Stimulated activated CD4-positive, alpha-beta T cell treated with anti-CD3 and anti-CD28 coated beads, Interleukin-1b, Interleukin-23, amount 100 ng/mL, for 1 hour (primary cell): Measurements from ENCODE around the gene EIPR1.
"Not testable (repeated sequence)": the region's sequence is repeated elsewhere in the genome, so short reads cannot be mapped to it uniquely, and the experiment has no call there.

ENCODE experiments used
- DNase-seq, 2 donors: peaks; one replicate each; pipeline ENCODE4 v3.0.0-alpha.2; 2020; ENCODE audit warnings: low read depth in 2 of 2

EIPR1 gene

DNA sequence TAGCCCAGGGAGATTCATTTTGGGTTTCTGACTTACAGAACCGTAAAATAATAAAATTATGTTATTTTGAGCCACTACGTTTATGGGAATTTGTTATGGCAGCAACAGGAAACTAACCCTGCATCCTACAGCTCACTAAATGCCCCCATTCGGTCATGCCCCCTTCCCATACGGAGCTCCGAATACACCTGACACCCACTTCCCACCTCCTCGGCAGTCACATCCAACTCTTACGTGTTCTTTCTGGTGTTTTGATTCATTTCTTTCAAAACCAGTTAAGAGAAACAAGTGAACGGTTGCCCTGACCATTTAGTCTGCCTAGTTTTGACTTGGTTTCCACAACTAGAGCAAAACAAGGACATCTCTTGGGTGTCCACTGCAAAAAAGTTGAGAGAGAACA is 19.7 kb downstream of the EIPR1 start:
- no peak for DNase-seq

DNA sequence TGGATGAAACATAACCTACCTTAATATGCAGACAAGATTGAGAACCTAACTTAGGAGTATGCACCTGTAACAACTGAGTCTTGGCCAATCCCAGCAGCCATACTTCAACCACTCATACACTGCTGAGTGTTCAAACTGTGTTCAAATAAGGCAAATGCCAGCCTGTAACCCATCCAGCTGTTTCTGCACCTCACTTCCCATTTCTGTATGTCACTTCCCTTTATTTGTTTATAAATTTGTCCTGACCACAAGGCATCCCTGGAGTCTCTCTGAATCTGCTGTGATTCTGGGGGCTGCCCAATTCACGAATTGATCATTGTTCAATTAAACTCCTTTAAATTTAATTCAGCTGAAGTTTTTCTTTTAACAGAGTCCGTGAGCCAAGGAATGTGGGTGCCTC is 20.2 kb downstream of the EIPR1 start:
- not testable (repeated sequence) for DNase-seq

DNA sequence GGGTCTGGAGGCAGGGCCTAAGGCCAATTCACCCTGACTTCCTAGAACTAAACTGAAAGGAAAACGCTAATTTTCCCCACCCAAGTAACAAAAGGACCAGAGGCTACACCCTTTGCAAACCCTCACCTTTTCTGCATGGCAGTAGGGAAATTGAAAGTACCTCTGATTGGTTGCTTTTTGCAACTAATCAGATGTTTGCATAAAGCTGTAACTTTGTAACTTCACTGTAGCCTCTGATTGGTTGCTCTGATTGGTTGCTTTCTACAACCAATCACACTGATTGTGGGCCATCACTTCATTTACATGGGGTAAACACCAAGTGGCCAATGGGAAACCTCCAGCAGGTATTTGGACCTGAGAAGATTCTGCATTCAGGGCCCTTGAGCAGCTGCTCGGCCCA is 20.8 kb downstream of the EIPR1 start:
- no peak for DNase-seq

DNA sequence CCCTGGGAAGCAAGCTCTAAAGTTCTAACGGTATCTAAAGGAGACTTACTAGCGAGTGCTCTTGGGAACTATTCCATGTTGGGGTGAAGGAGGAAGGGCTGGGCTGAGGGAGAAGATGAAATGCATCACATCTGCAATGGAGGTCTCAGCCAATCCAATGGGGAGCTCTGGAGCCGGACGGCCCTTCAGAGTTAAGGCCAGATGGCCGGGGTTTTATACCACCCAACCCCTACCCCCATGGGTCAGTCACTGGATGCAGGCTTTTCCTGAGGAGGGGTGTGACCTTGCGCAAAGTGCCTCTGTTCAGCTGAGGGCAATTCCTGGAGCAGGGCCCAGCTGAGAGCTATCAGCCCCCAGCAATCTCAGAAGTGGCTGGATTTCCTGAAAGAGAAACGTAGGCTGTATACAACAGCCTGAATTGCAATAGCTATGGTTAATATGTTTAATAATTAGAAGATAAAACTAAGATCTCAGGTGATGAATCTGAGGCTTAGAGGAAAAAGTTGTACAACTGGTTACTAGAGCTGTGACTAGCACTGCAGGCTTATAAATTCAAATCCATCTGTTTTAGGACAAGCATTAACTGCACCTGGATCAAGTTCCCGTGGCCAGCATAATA is 21.6 kb downstream of the EIPR1 start:
- no peak for DNase-seq

DNA sequence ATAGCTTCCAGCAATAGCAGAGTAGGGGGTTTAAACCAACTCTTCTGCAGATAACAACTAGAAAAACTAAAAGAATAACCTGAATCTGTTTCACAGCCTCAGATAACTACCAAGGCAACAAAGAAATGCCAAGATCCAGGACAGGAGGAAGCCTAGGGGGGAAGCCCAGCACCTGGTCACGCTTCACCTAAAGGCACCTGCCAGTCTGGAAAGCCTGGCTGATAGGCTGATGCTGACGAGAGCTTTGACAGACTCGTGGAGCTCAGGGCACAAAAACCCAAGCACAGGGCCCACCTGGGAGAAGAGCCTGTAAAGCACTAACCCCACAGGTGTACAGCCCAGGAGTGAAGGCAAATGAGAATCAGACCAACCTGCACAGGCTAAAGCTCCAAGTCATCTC is 22.6 kb downstream of the EIPR1 start:
- no peak for DNase-seq

DNA sequence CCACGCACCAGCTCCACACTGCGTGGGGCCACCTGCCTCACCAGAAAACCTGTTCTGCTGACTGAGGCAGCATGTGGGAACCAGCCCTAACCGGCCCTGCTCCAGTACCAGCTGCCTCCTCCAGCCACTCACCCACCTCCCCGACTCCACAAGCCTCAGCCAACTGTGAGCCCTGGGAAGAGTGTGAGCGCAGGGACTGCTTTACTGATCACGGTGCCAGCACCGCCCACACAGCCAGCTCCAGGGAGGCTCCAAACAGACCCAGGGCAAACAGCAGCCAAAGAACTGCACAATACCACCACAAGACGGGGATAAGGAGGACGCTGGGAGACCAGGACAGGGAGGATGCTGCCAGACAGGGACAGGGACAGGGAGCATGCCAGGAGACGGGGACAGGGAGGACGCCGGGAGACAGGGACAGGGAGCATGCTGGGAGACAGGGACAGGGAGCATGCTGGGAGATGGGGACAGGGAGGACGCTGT is 28.4 kb downstream of the EIPR1 start:
- DNase-seq = no peak

DNA sequence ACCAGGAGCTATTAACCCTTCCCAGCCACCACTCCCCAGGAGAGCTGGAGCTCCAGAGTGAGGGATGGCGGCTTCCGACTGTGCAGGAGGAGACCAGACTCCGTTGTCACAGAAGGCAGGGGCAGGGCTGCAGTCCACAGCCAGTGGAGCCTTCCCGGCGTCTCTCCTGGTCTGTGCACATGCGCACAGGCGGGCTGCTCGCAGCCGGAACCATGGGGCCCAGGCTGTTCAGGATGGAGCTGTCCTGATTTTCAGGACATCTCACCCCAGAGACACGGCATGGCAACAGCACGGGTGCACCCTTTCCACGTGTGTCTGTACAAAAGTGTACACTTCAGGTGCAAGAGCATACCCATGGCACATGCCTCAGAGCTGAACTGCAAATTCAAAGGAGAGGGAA is 28.9 kb downstream of the EIPR1 start:
- DNase-seq = no peak

DNA sequence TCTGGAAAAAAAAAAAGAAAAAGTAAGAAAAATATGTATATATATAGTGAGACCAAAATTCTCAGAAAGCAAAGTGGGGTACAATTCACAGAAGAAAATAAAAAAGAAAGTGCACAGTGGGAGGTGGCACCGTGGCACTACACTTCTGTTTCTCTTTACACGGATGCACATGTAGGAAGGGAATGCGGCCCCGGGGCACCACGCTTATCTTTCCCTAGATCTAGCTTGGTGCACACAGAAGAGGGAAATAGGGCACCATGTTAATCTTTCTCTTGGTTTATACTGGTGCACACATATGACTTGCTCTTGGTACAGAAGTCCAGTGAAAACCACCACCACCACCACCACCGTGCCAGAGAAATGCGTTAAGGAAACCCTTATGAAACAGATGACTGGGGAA is 32.0 kb downstream of the EIPR1 start:
- DNase-seq = no peak

DNA sequence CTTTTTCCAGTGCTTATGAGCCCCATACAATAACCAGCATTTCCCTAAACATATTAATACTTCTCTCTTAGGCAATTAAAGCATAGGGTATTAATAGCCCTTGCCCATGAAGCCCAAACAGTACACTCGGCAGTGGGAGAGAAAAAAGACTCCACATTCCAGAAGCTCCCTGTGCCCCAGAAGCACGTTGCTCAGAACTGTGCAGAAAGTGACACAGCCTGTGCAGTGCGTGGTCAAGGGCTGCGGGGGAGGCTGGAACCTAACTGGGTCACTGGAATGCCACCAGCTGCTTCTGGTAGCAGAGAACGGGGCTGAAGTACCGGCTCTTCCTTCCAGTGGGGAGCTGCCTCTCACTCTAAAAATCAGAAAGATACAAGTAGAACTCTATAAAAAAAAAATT is 32.7 kb downstream of the EIPR1 start:
- no peak for DNase-seq

DNA sequence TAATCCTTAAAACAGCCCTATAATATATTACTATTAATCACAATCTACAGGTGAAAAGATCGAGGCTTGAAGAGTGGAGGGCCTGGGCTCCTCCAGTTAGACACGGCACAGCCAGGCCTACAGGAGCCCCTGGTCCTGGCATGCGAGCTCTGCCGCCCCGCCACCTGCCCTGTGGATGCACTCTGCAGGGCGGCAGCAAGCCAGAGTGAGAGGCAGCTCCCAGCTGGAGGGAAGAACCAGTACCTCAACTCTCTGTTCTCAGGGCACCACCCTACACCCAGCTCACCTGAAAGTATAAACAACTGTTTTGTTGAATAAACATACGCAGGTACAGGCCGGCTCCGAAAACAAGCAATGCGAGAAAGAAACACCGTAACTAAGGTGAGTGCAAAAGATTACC is 34.6 kb downstream of the EIPR1 start:
- DNase-seq = no peak

DNA sequence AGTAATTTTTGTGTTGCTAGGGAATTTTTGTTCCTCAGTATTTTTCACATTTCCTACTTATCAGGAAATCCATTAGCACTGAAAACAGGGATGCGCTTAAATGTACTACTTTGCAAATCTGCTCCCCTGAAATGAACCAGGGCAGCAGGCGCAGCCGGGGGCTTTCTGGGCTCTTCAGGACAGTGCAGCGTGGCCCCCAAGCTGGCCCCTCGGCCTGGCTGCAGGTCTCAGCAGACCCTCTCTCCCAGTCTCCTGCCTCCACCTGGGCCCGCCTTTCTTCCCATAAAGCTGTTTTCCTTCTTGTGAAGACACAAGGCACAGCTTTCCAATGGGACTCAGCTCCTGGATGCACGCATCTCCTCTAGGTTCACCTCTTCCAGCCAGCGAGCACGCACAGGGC is 35.3 kb downstream of the EIPR1 start:
- no peak for DNase-seq

DNA sequence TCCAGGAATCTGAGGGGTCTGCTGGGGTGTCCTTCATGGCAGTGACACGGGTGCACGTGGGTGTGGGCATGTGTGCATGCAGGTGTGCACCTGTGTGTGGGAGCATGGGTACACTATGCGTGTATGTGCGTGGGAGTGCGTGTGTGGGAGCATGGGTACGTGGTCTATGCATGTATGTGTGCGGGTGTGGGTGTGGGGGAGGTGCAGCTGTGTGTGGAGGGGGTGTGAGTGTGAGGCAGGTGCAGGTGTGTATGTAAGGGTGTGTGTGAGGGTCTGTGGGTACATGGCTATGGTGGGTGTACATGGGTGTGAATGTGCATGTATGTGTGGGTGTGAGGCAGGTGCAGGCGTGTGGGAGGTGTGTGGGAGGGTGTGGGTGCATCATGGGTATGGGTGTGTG is 36.3 kb downstream of the EIPR1 start:
- DNase-seq = no peak

DNA sequence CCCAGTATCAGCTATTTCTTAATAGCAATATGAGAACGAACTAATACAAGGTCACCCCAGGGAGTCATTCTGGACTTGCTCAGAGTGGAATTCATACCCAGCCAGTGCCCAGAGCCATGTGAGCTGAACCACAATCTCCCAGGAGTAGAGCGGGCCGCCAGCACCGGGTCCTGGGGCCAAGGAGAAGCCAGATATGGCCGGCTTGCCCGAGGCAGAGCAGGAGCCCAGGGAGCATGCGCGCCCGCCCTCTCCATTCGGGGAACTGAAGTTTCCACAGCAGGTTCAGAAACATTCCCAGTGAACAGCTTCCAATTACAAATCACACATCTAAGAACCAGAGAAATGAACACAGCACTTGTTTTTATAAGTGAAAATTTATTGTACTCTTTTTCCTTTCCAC is 37.5 kb downstream of the EIPR1 start:
- no peak for DNase-seq

DNA sequence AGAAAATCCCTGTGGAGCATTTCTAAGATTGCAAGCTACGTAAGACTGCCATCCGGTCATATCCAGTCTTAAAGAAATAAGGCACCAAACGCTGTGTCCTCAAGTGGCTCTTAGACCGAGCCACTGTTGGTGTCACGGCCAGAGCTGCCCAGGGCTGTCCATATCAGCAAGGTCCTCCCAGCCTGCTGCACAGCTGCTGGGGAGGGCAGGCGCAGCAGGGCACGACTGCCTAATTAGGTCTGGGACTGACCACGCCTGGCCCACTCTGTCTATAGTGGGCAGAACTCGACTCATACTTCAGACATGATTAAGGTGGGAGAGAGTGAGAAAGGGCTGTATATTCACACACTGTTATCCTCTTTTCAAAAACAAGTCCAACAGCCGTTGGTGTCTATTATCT is 39.3 kb downstream of the EIPR1 start:
- DNase-seq = no peak

DNA sequence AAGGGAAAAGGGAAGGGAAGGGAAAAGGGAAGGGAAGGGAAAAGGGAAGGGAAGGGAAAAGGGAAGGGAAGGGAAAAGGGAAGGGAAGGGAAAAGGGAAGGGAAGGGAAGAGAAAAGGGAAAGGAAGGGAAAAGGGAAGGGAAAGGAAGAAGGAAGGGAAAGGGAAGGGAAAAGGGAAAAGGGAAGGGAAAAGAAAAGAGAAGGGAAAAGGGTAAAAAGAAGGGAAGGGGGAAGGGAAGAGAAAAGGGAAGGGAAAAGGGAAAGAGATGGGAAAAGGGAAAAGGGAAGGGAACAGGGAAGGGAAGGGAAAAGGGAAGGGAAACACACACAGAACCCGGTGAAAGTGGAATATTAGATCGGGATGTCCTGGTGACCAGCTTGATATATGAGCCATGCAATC is 40.8 kb downstream of the EIPR1 start:
- no peak for DNase-seq

DNA sequence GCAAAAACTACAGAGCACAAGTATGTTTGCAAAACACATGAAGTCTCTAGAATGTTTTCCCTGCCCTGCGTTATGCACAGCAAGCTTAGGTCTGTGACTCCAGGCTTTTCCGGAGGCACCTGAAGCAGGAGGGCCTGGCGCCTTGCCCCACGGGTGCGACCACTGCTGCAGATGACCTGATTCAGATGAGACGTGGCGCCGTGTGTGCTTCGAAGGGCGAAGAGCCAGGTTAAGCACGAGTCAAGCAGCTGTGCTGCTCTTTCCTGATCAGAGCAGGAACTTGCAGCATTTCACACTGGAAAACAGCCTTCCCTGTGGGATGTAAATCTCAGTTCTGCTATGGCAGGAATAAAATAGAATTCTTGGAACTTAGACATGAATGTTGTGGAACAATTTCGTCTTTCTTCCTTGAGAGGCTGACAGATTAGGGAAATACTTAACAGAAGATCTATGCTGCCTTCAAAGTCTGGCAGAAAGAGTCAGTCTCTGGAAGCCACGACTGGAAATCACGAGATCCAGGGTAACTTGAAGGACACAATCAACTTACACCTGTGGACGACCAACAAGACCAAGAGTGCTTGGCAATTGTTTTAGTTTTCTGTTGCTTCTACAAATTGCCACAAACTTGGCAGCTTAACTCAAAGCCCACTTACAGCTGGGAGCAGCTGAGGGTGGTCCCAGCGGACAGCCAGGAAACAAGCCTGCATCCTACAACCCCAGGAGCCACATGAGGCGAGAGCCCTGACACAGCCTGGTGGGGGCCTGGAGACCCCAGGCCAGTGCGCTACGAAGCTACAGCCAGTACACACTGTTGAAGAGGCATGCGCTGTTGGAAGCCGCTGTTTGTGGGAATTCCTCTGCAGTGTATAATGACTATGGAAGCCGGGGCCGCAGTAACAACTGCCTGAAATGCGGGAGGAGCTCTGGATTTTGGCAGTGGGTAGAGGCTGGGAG is 42.9 kb downstream of the EIPR1 start:
- DNase-seq = no peak

DNA sequence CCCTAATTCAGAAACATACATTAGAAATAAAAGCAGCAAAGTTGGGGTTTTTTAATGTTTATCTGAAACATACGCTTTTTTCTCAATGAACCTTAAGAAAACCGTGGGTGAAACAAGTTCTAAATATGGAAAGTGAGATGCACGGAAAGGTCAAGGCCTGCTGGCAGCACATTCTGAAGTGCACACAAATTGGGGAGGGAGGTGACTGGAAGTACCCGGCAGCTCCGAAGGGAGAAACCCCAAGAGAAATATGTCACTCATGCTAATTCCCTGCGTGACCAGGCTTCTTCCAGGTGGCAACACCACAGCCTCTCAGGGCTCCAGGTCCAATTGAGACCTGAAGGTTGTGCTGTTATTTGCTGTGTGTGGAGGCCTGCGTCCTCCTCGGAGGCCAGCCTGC is 45.5 kb downstream of the EIPR1 start:
- no peak for DNase-seq

DNA sequence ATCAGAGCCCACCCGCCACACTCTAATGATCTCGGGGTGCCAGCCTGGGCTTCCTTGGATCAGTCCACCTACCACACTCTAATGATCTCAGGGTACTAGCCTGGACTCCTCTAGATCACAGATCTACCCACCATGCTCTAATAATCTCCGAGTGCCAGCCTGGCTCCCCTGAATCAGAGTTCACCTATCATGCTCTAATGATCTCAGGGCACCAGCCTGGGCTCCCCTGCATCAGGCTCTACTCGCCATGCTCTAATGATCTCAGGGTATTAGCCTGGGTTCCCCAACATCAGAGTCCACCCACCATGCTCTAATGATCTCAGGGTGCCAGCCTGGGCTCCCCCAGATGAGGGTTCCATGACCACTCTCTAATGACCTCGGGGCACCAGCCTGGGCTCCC is 48.1 kb downstream of the EIPR1 start:
- no peak for DNase-seq

DNA sequence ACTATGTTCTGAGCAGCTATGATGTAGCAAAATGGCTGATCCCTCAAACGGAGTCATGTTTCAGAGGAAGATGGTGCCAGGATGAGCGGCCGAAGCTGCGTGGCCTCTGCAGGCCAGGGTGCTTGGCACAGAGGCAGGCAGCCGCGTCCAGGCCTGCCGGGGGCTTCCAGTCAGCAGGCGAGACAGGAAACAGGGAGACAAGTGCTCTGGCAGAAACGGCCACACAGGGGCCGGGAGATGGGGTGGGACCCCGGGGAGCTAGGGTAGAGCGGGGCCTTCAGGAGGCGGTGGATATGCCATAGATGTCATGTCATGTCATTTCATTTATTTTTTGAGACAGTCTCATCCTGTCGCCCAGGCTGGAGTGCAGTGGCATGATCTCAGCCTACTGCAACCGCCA is 50.7 kb downstream of the EIPR1 start:
- no peak for DNase-seq

DNA sequence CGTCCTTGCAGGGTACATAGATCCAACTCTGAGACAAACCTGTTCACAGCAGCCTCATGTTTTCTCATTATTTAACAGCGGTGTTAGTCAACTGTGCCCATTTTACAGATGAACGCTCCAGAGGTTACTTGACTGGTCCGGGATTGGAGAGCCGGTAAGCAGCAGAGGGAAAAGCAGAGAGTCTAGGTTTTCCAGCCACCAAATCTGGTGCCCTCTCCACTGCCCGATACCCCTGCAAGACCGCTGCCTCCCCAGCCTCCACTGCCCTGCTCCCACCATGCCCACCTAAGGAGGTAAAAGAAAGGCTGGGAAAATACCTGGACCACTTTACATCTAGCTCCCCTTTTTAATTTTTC is 51.5 kb downstream of the EIPR1 start:
- DNase-seq = no peak

DNA sequence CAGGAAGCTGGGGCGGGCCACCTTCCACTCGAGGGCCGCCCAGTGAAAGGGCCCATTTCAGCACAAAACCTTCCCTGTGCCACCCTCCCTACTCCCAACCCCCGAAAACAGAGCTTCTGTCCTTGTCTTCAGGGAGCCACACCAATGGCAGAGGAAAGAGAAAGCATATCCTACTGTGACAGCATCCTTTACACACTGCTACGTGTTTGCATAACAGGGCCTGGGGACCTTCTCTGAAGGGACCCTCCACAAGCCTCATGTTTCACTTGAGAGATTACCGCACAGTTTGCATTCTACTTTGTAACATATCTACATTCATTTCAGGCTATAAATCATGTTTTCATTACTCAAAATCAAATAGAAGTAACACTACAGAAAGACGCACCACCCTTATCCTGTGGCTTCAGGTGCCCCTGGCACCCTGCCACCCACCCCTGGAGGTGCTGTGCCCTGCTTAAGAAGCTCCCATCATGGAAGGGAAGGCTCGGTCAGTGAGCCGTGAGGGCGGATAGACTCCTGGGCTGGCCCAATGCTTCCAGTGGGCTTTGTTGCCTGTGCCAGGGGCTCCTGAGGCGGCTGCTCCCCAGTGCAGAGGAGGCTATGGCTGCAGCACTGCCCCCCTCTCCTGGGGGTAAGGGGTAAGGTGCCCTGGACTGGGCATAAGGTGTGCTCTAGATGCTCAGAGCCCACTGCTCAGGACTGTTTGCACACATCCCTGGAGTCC is 52.0 kb downstream of the EIPR1 start:
- DNase-seq = no peak

DNA sequence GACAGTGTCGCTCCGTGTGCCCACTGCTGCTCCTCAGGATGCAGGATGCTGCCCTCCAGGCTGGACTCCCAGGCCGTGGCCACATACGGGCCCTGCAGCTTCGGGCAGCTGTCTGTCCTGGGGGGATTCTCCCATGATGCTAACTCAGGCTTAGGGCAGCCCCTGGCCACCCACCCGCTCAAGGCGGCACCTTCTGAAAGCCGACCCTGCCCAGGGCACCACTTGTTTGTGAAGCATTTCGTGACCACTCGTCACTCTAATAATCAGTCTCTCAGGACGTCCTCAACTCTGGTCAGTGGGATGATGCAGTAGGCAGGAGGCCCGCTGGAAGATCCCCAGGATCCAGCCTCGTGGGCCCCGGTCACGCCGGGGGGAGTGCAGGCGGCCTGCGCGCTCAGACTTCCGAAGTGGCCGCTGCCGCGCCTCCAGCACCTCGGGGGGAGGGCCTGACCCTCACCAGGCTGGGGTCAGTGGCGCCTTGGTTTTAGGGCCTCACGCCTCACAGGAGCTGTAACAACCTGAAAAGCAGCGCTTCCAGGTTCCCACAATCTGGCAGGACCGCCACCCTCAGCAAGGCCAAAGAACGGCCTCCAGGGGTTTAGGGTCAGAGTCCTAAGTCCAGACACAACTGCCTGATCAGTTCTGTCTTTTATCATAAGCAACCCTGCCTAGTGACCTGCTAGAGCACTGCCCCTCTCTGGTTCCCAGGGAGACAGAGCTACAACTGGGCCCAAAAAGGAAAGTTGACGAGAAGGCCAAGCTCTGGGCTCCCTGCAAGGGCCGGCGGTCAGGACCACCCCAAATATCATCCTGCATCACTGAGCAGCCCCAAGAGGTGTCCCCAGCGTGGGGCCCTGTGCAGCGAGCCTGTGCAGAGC is 53.0 kb downstream of the EIPR1 start:
- no peak for DNase-seq
